ENCODE data around the gene CELF3.
"Not testable (repeated sequence)": the region's sequence is repeated elsewhere in the genome, so short reads cannot be mapped to it uniquely, and the experiment has no call there.

CELF3 gene

GRCh38 chr1:151716771-151717631 is at the start of gene CELF3:
Gene CELF3 (minus strand): TSS chr1:151716803. CDS start chr1:151716020, 783 bp downstream.
- DNase-seq (ENCODE audit: low read depth): no peak

- DNase-seq (ENCODE audit: low read depth): no peak
These were observed 47.4 kb upstream of the CELF3 start for GRCh38 chr1:151763990-151764389.

GRCh38 chr1:151762941-151763921 is 46.6 kb upstream of the CELF3 start, which contains the start of gene MRPL9:
Gene MRPL9 (minus strand): TSS chr1:151763496. CDS start chr1:151763479, 17 bp downstream.
- peak; percentile 68 for DNase-seq (ENCODE audit: low read depth)

GRCh38 chr1:151760597-151761385 is 44.2 kb upstream of the CELF3 start:
- no peak for DNase-seq (ENCODE audit: low read depth)

GRCh38 chr1:151759241-151759640 is 42.6 kb upstream of the CELF3 start:
- DNase-seq (ENCODE audit: low read depth): no peak

GRCh38 chr1:151756291-151756690 is 39.7 kb upstream of the CELF3 start:
- DNase-seq (ENCODE audit: low read depth): no peak

GRCh38 chr1:151741516-151741915 is 24.9 kb upstream of the CELF3 start:
- DNase-seq (ENCODE audit: low read depth): no peak

- DNase-seq (ENCODE audit: low read depth): no peak
These were observed 23.2 kb upstream of the CELF3 start for GRCh38 chr1:151739590-151740355.

GRCh38 chr1:151737479-151737878 is 20.9 kb upstream of the CELF3 start:
- no peak for DNase-seq (ENCODE audit: low read depth)

- no peak for DNase-seq (ENCODE audit: low read depth)
These were observed 20.4 kb upstream of the CELF3 start for GRCh38 chr1:151737026-151737425.

GRCh38 chr1:151733995-151734394 is 17.4 kb upstream of the CELF3 start:
- not testable (repeated sequence) for DNase-seq (ENCODE audit: low read depth)

- DNase-seq (ENCODE audit: low read depth): no peak
These were observed 16.5 kb upstream of the CELF3 start for GRCh38 chr1:151733126-151733525.

GRCh38 chr1:151729966-151730291 is 13.3 kb upstream of the CELF3 start:
- DNase-seq (ENCODE audit: low read depth): no peak

GRCh38 chr1:151729157-151729965 is 12.8 kb upstream of the CELF3 start:
- no peak for DNase-seq (ENCODE audit: low read depth)

GRCh38 chr1:151728151-151729054 is 11.8 kb upstream of the CELF3 start:
- DNase-seq (ENCODE audit: low read depth): no peak

GRCh38 chr1:151723726-151724370 is 7.2 kb upstream of the CELF3 start:
- no peak for DNase-seq (ENCODE audit: low read depth)

GRCh38 chr1:151721788-151722510 is 5.3 kb upstream of the CELF3 start:
- no peak for DNase-seq (ENCODE audit: low read depth)
